ENCODE data around the gene FAM120A.

Gene FAM120A

GRCh38 chr9:93582115-93582514 lies 130.6 kb downstream of the FAM120A start:
- Histone ChIP-seq H3K27ac (no peak overlapping the region), H2AFZ (no peak overlapping the region), H3K27me3 (ENCODE audit: control insufficient read depth, insufficient read depth, low read length) (no peaks in the 10 kb centered on the region), H3K4me2 (ENCODE audit: low read length) (no peak overlapping the region), H3K4me3 (ENCODE audit: low read depth, low read length) (no peak overlapping the region), H3K9me3 (ENCODE audit: control insufficient read depth, low read length) (no peaks in the 10 kb centered on the region), H3K9ac (no peak overlapping the region), H3K36me3 (ENCODE audit: control insufficient read depth, insufficient read depth, low read length) (no peaks in the 10 kb centered on the region), H3K4me1 (no peaks in the 10 kb centered on the region), H3K79me2 (peaks cover 21% of the 10 kb centered on the region)
- no peak for TF ChIP-seq CTCF (IDR thresholded peaks at IDR 0.05)

GRCh38 chr9:93582550-93582949 lies 131.1 kb downstream of the FAM120A start:
- no peak for TF ChIP-seq CTCF (IDR thresholded peaks at IDR 0.05)
- H3K9ac ChIP-seq: no peak overlapping the region
- H3K36me3 ChIP-seq (ENCODE audit: control insufficient read depth, insufficient read depth, low read length): no peaks in the 10 kb centered on the region
- no peak overlapping the region for H3K27ac ChIP-seq
- no peaks in the 10 kb centered on the region for H3K9me3 ChIP-seq (ENCODE audit: control insufficient read depth, low read length)
- no peak overlapping the region for H2AFZ ChIP-seq
- H3K4me1 ChIP-seq: no peaks in the 10 kb centered on the region
- H3K4me3 ChIP-seq (ENCODE audit: low read depth, low read length): no peak overlapping the region
- no peak overlapping the region for H3K4me2 ChIP-seq (ENCODE audit: low read length)
- no peaks in the 10 kb centered on the region for H3K27me3 ChIP-seq (ENCODE audit: control insufficient read depth, insufficient read depth, low read length)
- peaks cover 25% of the 10 kb centered on the region for H3K79me2 ChIP-seq

- no peaks in the 10 kb centered on the region for H3K9me3 ChIP-seq (ENCODE audit: control insufficient read depth, low read length)
- peaks cover 32% of the 10 kb centered on the region for H3K79me2 ChIP-seq
- H3K9ac ChIP-seq: no peak overlapping the region
- H3K36me3 ChIP-seq (ENCODE audit: control insufficient read depth, insufficient read depth, low read length): no peaks in the 10 kb centered on the region
- no peak overlapping the region for H2AFZ ChIP-seq
- no peak overlapping the region for H3K27ac ChIP-seq
- no peak overlapping the region for H3K4me3 ChIP-seq (ENCODE audit: low read depth, low read length)
- no peak for TF ChIP-seq CTCF (IDR thresholded peaks at IDR 0.05)
- no peak overlapping the region for H3K4me2 ChIP-seq (ENCODE audit: low read length)
- H3K4me1 ChIP-seq: peaks cover 2% of the 10 kb centered on the region
- no peaks in the 10 kb centered on the region for H3K27me3 ChIP-seq (ENCODE audit: control insufficient read depth, insufficient read depth, low read length)
Measured at GRCh38 chr9:93585259-93585658, 133.8 kb downstream of the FAM120A start.

GRCh38 chr9:93585695-93586094 lies 134.2 kb downstream of the FAM120A start:
- Histone ChIP-seq H3K9me3 (ENCODE audit: control insufficient read depth, low read length) (no peaks in the 10 kb centered on the region), H3K79me2 (peaks cover 32% of the 10 kb centered on the region), H3K36me3 (ENCODE audit: control insufficient read depth, insufficient read depth, low read length) (no peaks in the 10 kb centered on the region), H2AFZ (no peak overlapping the region), H3K4me3 (ENCODE audit: low read depth, low read length) (no peak overlapping the region), H3K27me3 (ENCODE audit: control insufficient read depth, insufficient read depth, low read length) (no peaks in the 10 kb centered on the region), H3K9ac (no peak overlapping the region), H3K4me1 (peaks cover 2% of the 10 kb centered on the region), H3K27ac (no peak overlapping the region), H3K4me2 (ENCODE audit: low read length) (no peak overlapping the region)
- no peak for TF ChIP-seq CTCF (IDR thresholded peaks at IDR 0.05)

GRCh38 chr9:93586290-93587057 lies 135.0 kb downstream of the FAM120A start:
- peaks cover 31% of the 10 kb centered on the region for H3K79me2 ChIP-seq
- no peaks in the 10 kb centered on the region for H3K27me3 ChIP-seq (ENCODE audit: control insufficient read depth, insufficient read depth, low read length)
- H3K4me2 ChIP-seq (ENCODE audit: low read length): no peak overlapping the region
- peaks cover 2% of the 10 kb centered on the region for H3K4me1 ChIP-seq
- no peak overlapping the region for H3K27ac ChIP-seq
- no peak for TF ChIP-seq CTCF (IDR thresholded peaks at IDR 0.05)
- H3K9me3 ChIP-seq (ENCODE audit: control insufficient read depth, low read length): no peaks in the 10 kb centered on the region
- H2AFZ ChIP-seq: no peak overlapping the region
- no peak overlapping the region for H3K9ac ChIP-seq
- H3K4me3 ChIP-seq (ENCODE audit: low read depth, low read length): no peak overlapping the region
- no peaks in the 10 kb centered on the region for H3K36me3 ChIP-seq (ENCODE audit: control insufficient read depth, insufficient read depth, low read length)

All from parathyroid adenoma (tissue), 2 donors.